GM18498 (cell line): ENCODE results near the gene KIF3A.

Source experiments
- ATAC-seq: cut with Tn5 transposase; IDR thresholded peaks from one replicate; pipeline ENCODE4 v1.9.1; 2021; ENCODE audit warnings: mild to moderate bottlenecking, moderate library complexity; ENCODE audit not compliant: unreplicated experiment

Gene KIF3A

DNA sequence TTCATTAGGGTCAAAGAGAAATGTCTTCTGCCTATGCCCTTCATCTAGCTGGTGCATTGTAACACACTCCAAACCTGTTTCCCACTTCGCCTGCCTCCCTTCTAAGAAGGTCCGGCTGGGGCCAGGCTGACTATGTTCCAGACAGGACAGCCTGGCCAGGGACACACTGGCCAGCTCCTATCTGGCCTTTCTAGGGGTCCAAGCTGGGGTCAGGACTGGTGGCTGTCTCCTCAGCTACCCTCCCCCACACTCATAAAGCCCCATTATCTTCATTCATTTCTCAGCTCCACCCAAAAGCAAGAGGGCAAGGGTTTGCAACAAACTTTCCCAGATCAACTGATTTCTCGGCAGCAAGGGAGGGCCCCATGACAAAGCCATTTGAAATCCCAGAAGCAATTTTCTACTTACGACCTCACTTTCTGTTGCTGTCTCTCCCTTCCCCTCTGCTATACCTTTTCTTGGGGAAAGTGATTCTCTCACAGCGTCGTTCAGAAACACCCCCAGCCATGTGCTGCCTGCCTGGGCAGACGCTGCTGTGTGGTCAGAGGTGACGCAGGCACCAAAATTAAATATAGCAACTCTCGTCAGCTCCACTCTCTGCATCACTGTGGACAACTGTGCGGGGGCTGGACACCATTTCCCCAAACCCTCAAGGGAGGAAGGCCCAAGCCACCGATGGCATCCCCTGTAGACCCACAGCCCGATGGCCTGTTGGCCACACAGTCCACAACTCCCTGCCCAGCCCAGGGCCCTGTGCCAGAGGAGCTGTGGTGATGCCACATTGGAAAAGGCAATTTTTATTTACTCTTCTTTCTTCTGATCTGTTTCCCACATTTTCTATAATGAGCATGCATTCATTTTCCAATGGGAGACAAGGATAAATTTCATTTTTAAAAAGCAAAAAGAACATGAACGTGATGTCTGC is 73.3 kb downstream of the KIF3A start:
- ATAC-seq = peak; percentile 57

DNA sequence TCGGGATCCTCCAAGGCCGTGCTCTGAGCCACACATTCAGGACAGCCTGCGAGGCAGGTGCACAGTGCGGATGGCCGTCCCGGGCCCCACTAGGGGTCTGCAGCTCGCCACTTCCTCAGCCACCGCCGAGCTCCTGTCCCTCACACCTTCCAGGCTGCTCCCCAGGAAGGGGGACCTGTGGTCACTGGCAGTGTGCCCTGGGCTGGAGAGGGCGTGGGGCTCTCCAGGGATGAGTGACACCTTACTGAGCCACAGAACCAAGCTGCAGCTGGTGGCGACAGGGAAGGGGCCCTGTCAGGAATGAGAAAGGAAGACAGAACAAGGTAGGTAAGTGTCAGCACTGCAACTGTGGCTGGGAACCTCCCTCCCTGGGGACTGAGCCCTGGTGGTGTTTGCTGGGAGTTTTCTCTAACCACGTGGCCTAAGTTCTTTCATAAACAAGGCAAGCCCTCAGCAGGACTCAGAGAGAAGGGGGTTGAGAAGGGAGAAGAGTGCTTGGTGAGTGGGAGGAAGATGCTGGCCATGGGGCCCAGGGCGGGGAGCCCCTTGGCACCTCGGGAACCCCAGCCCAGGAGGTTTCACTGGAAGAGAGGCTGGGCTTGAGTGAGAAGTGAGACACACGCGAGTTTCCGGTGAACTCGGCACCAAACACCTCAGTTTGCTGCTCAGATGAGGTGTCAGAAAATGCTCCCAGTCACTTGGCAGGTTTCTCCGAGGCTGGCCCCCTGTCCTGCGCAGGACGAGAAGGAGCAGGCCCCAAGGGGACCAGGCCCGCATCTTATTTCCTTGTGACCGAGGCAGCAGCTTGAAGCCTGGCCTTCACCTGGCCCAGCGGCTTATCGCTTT is 74.2 kb downstream of the KIF3A start:
- ATAC-seq = peak; percentile 66

DNA sequence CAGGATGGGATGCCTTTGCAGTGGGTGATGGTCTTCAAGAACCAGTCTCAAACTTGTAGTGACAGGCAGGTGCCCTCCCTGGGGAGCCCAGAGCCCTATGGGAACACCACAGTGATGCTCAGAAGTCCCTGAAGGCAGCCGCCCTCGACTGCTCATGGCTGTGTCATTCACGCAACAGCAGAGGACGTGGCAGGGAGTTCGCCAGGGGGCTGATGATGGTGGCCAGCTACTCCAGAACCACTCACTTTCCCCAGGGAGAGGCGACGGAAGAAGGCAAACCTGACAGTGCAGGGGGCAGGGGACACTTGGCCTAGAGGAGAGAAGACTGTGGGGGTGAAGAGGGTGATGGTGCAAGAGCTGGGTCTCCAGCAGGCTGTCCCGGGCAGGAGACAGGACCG is 75.3 kb downstream of the KIF3A start:
- ATAC-seq = no peak

DNA sequence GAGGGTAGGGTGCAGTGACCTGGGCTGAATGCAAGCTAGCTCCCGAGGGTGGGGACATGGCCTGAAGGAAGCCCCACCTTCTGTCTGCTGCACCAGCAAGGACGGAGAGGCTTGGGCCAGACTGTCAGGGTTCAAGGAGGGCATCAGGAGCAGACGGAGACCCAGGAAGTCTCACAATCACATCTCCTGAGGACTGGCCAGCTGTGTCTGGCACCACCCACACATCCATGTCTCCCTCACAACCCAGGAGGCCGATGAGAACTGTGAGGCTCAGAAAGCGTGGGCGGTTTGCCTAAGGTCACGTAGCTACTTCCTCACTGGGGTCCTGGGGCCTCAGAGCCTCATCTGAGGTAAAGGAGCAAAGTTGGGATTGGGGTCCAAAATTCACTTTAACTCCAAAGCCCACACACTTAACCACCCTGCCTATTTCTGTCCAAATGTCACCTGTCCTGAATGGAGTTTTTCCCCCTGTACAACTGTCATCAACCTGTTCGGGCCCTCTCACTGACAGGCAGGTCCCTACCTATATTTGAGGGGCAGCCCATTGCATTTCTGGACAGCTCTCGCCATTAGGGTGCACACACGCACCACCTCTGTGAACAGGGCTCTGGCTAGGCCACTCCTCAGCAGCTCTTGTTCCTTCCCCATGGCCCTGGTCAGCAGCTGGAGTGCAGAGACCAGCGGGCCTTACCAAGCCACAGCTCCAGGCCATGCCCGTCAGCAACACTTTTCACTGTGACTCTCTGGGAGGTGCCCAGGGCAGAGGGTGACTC is 75.9 kb downstream of the KIF3A start:
- ATAC-seq = no peak

DNA sequence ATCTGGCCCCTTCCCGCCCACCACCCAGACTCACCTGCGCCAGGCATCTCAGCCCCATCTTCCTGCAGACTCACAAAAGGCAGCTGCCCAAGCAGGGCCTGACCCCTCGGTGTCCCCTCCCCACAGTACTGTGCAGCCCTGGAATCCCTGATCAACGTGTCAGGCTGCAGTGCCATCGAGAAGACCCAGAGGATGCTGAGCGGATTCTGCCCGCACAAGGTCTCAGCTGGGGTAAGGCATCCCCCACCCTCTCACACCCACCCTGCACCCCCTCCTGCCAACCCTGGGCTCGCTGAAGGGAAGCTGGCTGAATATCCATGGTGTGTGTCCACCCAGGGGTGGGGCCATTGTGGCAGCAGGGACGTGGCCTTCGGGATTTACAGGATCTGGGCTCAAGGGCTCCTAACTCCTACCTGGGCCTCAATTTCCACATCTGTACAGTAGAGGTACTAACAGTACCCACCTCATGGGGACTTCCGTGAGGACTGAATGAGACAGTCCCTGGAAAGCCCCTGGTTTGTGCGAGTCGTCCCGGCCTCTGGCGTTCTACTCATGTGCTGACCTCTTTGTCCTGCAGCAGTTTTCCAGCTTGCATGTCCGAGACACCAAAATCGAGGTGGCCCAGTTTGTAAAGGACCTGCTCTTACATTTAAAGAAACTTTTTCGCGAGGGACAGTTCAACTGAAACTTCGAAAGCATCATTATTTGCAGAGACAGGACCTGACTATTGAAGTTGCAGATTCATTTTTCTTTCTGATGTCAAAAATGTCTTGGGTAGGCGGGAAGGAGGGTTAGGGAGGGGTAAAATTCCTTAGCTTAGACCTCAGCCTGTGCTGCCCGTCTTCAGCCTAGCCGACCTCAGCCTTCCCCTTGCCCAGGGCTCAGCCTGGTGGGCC is 77.5 kb downstream of the KIF3A start:
- no peak for ATAC-seq

DNA sequence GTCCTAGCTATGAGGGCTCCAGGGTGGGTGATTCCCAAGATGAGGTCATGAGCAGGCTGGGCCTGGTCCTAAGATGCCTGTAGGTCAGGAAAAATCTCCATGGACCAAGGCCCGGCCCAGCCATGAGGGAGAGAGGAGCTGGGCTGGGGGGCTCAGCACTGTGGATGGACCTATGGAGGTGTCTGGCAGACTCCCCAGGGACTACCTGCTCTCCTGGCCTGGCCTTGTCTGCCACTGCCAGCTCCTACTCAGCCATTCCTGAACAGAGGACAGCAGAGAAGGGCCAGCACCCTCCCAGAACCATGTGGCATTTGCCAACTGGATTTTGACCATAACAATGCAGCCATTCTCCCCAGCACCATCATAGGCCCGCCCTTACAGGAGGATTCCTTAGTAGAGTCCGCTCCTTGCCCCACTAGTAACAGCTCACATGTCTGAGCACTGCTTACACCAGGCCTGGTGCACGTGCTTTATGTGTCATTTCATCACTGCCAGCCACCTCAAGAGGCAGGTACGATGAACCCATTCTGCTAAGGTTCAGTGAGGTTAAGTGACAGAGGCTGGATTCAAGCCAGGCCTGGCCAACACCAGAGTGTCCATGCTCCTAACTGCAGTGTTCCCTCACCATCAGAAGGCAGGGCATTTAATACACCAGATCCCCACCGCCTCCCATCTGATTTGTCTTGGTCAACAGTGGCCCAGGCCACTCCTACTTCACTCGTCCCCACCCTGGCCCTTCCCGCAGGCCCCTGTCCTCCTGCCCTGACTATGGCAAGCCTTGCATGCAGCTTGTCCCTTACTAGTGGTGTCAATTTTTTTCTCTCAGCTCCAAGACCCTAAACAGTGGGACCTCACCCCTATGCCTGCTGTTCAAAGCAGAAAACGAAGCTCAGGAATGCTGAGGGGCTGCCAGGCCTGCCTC is 78.7 kb downstream of the KIF3A start:
- no peak for ATAC-seq

DNA sequence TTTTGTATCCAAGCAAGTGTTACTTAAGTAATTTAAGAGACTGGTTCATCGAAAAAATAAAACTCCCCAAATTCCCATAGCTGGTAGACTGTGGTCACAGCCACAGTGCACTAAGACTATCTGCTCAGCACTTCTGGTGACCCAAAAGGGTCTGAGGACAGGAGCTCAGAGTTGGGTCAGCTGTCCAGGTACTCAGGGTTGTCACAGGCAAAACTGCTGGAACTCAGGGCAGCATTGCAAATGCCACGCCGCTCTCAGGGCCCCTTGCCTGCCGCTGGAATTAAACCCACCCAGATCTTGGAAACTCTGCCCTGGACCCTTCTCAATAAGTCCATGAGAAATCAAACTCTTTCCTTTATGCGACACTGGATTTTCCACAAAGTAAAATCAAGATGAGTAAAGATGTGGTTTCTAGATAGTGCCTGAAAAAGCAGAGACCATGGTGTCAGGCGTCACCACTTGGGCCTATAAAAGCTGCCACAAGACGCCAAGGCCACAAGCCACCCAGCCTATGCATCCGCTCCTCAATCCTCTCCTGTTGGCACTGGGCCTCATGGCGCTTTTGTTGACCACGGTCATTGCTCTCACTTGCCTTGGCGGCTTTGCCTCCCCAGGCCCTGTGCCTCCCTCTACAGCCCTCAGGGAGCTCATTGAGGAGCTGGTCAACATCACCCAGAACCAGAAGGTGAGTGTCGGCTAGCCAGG is 79.5 kb downstream of the KIF3A start, which contains the start of gene IL13:
IL13 (plus strand) TSS at position 498 of the 705 bp plus-strand sequence; CDS start at position 512, 14 bp downstream.
- ATAC-seq = no peak

DNA sequence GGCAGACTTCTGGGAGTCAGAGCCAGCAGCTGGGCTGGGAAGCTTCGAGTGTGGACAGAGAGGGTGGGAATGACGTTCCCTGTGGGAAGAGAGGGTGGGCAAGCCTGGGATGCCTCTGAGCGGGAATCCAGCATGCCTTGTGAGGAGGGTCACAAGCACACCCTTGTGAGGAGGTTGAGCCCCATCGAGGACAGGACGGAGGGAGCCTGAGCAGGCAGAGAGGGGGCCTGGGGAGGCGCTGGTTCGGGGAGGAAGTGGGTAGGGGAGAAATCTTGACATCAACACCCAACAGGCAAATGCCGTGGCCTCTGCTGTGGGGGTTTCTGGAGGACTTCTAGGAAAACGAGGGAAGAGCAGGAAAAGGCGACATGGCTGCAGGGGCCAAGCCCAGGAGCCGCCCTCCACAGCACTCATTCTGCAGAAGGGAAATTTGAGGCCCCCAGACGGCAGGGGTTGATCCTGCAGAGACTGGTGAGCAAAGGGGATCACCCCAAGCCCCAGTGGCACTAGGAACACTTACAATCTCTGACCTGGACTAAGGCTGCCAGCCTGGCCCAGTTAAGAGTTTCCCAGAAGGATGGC is 80.5 kb downstream of the KIF3A start:
- ATAC-seq = no peak

DNA sequence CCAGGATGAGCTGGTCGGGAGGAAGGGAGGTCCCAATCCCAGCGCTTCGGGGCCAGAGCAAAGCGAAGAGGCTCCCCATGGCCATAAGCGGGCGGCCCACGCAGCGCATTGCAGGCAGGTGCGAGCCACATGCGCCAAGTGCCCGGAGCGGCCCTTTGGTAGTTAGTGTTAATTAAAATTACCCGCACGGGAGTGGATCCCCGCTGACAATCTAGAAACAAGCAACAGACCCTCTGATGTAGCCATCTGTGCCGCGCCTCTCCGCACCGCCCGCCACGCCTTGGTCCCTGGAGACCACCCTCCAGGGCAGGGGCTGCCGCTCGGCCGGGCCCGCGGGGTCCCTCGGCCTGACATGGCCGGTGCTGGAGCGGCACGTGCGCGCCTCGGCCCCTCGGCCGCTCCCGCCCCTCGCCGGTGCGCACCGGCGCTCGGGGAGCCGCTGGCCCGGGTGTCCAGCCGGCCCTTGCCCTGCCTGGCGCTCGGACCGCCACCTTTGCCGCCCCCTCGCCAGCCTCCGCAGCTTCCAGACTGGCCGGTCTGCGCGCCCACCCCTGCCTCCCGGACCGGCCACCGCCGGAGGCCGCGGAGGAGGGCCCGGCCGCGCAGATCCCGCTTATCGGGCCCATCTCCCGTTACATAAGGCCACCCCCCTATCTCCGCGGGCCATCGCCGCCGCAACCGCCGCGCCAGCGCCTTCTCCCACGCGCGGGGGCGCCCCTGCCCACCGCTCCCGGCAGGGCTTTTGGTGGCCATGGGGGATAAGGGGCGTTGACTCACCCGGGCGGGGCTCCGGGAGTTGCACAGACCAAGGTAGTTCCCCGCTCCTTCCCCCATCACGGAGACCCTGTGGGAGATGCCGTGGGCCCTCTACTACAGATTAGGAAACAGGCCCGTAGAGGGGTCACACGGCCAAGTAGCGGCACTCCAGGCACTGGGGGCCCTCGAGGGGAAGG is 81.2 kb downstream of the KIF3A start:
- no peak for ATAC-seq

DNA sequence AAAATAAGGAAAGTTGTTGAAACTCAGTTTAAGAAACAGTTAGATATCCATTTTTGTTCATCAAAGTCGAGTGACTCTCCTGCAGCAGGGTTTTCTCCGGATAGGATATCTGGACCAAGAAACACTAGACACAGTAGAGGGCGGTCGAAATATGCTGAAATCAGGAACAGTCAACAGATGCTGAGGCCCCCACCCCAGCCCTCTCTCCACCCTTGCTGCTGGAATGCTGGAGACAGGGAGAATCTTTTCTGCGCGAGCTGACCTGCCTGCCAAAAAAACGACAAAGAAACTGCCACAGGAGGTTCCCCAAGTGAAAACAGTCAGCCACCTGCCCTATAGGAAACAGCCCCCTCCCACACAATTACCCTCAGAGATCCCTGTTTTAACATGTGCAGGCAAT is 83.6 kb downstream of the KIF3A start:
- ATAC-seq = no peak

DNA sequence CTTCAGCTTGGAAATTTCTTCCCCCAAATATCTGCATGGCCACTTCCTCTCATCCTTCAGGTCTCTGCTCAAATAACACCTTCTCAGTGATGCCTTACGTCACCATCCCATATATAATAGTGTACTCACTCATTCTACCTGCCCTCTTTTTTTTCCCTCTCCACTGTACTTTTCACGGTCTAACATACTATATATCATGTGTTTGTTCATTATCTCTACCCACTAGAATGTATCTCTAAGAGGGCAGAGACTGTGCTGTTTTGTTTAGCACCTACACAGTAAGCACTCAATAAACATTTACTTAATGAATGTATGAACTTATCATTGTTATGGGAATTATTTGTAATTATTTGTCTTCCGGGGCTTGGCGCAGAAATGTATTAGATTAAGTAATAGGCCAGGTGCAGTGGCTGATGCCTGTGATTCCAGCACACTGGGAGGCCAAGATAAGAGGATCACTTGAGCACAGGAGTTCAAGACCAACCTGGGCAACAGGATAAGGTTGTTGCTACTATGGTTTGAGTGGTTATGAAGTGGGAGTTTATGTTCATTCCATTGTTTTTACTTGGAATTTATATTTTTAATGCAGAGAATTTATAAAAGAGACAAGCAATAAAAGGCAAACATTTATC is 85.4 kb downstream of the KIF3A start:
- no peak for ATAC-seq

DNA sequence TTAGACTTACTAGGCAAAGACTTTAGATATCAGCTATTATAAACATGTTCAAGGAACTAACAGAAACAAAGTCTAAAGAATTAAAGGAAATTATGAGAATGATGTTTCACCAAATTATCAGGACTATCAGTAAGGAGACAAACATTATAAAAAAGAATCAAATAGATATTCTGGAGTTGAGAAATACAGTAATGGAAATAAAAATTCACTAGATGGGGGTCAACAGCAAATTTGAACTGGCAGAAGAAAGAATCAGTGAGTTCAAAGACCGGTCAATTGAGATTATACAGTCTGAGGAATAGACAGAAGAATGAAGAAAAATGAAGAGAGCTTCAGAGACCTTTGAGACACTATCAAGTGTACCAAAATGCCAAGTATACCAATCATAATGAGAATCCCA is 89.0 kb downstream of the KIF3A start:
- ATAC-seq = no peak

DNA sequence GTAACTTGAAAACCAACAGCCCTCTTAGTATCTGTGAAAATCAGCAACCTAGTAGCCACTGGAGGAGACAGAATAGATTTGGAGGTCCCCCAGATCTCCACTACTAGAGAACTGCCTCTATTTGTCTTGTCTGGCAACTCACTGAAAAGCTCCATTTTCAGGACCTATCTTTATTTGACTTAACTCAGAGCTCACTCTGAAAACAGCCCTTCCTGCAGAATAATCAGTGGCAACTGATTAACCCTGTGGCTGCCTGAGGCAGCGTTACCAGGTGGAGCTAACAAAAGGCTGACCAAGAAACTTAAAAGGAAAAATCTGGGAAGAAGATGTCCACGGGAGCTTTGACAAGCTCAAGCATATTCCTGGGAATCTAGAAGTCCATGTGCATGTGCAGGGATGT is 89.9 kb downstream of the KIF3A start:
- no peak for ATAC-seq

DNA sequence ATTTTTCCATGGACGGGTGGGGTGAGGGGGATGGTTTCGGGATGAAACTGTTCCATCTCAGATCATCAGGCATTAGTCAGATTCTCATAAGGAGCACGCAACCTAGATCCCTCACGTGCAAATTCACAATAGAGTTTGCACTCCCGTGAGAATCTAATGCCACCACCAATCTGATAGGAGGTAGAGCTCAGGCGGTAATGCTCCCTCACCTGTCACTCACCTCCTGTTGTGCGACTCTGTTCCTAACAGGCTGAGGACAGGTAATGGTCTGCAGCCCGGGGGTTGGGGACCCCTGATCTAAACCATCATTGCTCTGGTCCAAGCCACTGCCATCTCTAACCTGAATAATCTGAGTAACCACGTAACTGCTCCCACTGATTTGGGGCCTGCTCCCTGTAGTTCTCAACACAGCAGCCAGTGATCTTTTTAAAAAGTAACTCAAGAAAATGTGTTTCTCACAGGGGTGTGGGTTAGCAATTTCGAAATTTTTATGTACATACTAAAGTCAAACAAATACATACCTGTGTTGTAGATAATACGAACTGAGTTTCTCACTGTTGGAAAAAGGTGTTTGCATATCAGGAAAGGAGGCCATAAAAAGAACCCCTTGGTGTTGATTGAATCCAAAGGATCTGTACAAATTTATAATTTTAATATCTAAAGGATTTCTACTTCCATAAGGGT is 90.6 kb downstream of the KIF3A start:
- ATAC-seq = no peak

DNA sequence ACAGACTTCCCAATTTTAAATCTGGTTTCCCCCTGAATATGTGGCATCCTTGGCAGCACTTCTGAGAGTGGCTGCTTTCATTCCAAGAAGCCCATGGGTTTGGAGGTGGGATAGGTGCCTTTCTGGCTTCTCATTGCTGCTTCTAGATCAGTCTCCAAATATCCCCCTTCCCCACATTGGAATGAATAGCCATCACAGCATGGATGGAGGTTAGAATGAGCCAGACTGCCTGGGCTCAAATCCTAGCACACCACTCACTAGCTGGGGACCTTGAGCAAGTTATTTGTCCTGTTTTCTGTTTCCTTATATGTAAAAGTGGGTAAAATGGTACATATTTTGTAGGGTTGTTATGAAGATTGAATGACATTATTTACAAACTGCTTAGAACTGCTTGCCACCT is 93.2 kb downstream of the KIF3A start:
- ATAC-seq = no peak
